Cardiac fibroblast (primary cell): ENCODE data around the gene IFIT2.

Experiments
- DNase-seq, 2 donors: peaks; one replicate each; pipeline versions ENCODE4 v3.0.0 to v3.0.0-alpha.2; 2010; ENCODE audit warnings: low read depth in 2 of 2
- H3K4me3 ChIP-seq, 2 donors: replicated peaks in 1 of 2; 1 replicate in 1 of 2; 2 replicates in 1 of 2; pipeline ENCODE4 v1.5.1; 2011; ENCODE audit warnings: low read depth in 2 of 2, low read length in 2 of 2, mild to moderate bottlenecking in 2 of 2, moderate library complexity in 1 of 2
- TF ChIP-seq, protein P1 (sequence below): IDR thresholded peaks from one replicate; pipeline ENCODE4 v1.5.1; 2011; ENCODE audit warnings: low read depth, mild to moderate bottlenecking, low read length, inconsistent platforms

IFIT2 gene

GRCh38 chr10:89294721-89295239 is 7.1 kb upstream of the IFIT2 start:
- TF ChIP-seq, protein P1, sequence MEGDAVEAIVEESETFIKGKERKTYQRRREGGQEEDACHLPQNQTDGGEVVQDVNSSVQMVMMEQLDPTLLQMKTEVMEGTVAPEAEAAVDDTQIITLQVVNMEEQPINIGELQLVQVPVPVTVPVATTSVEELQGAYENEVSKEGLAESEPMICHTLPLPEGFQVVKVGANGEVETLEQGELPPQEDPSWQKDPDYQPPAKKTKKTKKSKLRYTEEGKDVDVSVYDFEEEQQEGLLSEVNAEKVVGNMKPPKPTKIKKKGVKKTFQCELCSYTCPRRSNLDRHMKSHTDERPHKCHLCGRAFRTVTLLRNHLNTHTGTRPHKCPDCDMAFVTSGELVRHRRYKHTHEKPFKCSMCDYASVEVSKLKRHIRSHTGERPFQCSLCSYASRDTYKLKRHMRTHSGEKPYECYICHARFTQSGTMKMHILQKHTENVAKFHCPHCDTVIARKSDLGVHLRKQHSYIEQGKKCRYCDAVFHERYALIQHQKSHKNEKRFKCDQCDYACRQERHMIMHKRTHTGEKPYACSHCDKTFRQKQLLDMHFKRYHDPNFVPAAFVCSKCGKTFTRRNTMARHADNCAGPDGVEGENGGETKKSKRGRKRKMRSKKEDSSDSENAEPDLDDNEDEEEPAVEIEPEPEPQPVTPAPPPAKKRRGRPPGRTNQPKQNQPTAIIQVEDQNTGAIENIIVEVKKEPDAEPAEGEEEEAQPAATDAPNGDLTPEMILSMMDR, result no peak
- no peak for DNase-seq
- H3K4me3 ChIP-seq, result no peak overlapping the region

- TF ChIP-seq, protein P1, result no peak
- peak; percentile 70 to 77 for DNase-seq
- H3K4me3 ChIP-seq, result no peak overlapping the region
Observed at GRCh38 chr10:89295597-89295996, 6.2 kb upstream of the IFIT2 start.

GRCh38 chr10:89296220-89296648 is 5.6 kb upstream of the IFIT2 start:
- DNase-seq, result peak; percentile 75 to 85
- TF ChIP-seq, protein P1, result no peak

GRCh38 chr10:89297356-89297755 is 4.5 kb upstream of the IFIT2 start:
- TF ChIP-seq, protein P1, result no peak
- no peak for DNase-seq
- H3K4me3 ChIP-seq, result no peak overlapping the region

More at GRCh38 chr10:89296220-89296648, 5.6 kb upstream of the IFIT2 start:
- H3K4me3 ChIP-seq, result no peak overlapping the region

DNA sequence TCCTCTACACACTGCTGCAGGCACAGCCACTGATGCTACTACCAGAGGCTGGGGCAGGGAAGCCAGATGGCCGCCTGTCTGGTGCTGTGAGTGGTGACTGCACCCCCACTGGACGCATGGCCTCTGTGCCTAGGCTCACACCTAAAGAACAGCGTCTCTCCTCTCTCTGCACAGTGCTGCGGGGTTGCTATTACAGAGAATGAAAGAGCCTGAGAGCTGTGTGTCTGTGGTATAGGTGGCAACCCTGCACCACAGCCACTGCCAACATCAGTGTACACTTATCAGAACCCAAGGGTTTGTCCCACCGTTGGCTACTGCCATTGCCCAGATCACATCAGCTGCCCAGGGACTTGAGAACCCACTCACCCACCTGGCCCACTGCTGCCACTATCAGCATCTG is 4.1 kb upstream of the IFIT2 start:
- no peak for DNase-seq
- TF ChIP-seq, protein P1, result no peak
- H3K4me3 ChIP-seq, result no peak overlapping the region

- TF ChIP-seq, protein P1, result no peak
- DNase-seq, result no peak
- H3K4me3 ChIP-seq, result no peak overlapping the region
Observed at GRCh38 chr10:89299031-89299430, 2.8 kb upstream of the IFIT2 start.

GRCh38 chr10:89301232-89301631 is 614 bp upstream of the IFIT2 start:
- TF ChIP-seq, protein P1, result no peak
- peak overlapping the region; percentile 3 to 48 for H3K4me3 ChIP-seq
- DNase-seq, result peak; percentile 69 to 71
